ENCODE results near the gene GGT5.

DNA sequence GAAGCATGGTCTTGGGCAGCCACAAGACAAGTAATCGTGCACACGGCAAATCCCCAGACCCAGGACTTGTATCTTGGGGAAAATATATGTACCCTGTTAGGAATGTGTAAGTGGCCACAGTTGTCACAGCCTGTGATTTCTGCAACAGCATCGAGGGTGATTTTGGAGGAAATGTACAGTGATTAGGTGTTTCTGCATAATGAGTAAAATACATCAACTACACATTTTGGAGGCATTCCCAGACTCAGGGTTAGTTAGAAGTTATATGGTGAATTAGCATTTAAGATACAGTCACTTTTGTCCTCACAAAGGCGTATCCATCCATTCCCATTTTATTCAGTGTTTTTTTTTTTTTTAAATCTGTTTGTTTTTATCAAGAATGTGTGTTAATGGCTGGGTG lies 35.2 kb downstream of the GGT5 start:
- TF ChIP-seq, protein P1, sequence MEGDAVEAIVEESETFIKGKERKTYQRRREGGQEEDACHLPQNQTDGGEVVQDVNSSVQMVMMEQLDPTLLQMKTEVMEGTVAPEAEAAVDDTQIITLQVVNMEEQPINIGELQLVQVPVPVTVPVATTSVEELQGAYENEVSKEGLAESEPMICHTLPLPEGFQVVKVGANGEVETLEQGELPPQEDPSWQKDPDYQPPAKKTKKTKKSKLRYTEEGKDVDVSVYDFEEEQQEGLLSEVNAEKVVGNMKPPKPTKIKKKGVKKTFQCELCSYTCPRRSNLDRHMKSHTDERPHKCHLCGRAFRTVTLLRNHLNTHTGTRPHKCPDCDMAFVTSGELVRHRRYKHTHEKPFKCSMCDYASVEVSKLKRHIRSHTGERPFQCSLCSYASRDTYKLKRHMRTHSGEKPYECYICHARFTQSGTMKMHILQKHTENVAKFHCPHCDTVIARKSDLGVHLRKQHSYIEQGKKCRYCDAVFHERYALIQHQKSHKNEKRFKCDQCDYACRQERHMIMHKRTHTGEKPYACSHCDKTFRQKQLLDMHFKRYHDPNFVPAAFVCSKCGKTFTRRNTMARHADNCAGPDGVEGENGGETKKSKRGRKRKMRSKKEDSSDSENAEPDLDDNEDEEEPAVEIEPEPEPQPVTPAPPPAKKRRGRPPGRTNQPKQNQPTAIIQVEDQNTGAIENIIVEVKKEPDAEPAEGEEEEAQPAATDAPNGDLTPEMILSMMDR (IDR thresholded peaks at IDR 0.05; ENCODE audit: low read depth, low read length, missing input control): no peak
- TF ChIP-seq REST (IDR thresholded peaks at IDR 0.05): no peak

Measured in liver (tissue), 2 donors.